GM21825 (cell line): ENCODE results near the gene MLLT3.
"Not testable (repeated sequence)": the region's sequence is repeated elsewhere in the genome, so short reads cannot be mapped to it uniquely, and the experiment has no call there.

ENCODE experiments used
- ATAC-seq: cut with Tn5 transposase; IDR thresholded peaks from one replicate; pipeline ENCODE4 v1.9.1; 2021; ENCODE audit warnings: mild to moderate bottlenecking, moderate library complexity; ENCODE audit not compliant: unreplicated experiment

Gene MLLT3

DNA sequence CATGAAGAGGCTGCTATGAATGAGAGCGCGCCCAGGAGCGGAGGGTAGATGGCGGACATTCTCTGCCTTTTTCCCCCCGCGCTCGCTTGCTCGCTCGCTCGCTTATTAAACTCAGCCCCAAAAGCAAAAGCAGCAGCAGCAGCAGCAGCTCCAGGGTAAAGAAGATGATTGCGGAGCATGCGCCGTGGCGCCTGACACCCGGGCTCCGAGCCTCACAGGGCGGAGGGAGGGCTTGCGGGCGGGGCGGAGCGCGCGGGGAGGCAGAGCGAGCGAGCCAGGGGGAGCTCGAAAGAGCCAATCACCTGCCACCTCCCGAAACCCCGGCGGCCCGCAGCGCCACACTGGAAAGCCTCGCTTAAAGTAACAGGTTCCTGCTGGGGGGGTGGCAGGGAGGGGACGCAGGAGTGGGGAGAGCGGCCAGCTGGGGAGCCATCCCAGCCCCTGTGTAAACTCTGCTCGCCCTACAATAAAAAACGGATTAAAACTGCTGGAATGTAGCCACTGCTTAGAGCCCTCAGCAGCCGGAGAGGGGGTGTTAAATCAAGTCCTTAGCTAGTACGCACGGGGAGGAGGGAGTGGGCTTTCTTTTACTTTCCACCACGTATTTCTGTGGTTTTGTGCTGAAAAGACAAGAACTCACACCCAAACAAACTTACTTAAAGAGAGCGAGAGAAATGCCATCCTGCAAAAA lies at the start of gene MLLT3:
MLLT3 (minus strand) TSS at position 170 of the 691 bp plus-strand sequence.
- peak; percentile 77 for ATAC-seq

DNA sequence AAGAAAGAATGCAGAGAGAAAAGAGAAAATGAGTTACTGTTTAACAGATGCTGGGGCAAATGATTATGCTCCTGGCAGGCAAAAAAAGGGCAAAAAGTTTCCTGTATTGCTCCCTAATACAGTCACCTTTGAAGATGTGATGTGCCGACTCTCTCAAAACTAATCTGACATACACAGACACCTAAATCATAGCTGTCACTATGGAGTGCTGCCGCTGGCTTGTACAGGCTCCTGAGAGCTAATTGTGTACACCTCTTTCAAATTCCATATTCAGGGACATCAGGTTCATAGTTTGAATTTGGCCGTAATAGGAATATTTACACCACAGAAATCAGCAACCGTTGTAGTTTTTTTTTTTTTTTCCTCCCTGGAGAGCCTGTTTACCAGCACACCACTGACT lies 49.3 kb upstream of the MLLT3 start:
- no peak for ATAC-seq

DNA sequence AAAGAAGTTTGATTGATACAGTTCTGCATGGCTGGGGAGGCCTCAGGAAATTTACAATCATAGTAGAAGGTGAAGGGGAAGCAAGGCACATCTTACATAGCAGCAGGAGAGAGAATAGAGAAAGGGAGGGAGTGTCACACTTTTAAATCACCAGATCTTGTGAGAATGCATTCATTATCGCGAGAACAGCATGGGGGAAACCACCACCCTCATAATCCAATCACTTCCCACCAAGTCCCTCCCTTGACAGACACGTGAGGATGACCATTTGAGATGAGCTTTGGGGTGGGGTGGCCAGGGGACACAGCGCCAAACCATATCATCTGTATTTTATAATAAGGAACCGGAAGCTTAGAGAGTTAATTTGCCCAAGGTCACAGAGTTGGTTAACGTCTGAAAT lies 48.1 kb upstream of the MLLT3 start:
- no peak for ATAC-seq

DNA sequence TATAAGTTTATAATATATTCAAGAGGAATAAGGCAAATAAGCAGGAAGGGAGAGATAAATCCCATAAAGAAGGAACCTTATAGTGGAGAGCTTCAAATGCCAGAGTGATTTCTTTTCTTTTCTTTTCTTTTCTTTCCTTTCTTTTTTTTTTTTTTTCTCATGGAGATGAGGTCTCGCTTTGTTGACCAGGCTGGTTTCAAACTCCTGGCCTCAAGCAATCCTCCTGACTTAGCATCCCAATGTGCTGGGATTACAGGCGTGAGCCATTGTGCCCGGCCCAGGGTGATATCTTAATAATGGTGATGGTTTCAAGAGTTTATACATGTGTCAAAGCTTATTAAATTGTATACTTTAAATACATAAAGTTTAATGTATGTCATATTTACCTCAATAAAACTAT lies 42.2 kb upstream of the MLLT3 start:
- no peak for ATAC-seq

DNA sequence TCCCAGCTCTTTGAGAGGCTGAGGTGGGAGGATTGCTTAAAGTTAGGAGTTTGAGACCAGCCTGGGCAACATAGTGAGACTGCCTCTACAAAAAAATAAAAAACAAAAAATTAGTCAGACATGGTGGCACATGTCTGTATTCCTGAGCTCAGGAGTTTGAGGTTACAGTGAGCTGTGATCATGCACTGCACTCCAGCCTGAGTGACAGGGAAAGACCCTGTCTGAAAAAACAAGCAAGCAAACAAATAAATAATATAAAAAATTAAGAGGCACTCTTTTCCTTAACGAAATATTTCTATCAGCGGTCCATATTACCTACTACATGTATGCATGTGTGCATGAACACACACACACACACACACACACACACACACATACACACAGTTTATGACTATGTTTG lies 40.8 kb upstream of the MLLT3 start:
- ATAC-seq = no peak

DNA sequence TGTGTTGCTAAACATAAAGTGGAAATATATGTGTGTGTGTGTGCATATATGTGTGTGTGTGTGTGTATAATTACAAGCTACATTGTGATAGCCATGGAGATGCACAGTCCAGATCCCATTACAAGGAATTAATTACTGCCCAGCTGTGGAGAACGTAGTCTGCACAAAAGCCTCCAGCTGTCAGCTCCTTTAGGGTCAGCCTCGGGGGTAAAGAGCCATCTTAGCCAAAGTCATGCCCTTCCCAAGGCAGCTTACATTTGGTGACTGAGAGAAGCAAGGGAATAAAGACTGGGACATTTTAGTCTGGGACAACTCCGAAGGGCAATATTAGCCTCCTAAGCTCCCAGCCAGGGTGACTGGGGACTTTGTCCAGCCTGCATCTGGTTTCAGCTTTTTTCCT lies 39.9 kb upstream of the MLLT3 start:
- no peak for ATAC-seq

DNA sequence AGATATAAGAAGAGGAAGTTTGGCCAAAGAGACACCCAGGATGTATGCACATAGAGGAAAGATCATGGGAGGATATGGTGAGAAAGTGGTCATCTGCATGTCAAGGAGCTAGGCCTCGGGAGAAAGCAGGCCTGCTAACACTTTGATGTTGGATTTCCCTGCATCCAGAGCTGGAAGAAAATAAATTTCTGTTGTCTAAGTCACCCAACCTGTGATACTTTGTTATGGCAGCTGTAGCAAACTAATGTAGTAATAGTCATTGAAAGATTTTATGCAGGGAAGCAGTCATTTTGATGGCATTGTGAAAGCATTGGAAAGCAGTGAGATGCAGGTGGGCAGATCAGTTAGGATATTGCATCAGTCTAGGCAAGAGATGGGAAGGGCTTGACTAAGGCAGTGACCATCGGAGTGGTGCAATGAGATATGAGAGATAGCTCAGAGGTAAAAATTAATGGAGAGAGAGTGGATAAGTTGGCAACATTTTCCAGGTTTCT lies 37.2 kb upstream of the MLLT3 start:
- no peak for ATAC-seq

DNA sequence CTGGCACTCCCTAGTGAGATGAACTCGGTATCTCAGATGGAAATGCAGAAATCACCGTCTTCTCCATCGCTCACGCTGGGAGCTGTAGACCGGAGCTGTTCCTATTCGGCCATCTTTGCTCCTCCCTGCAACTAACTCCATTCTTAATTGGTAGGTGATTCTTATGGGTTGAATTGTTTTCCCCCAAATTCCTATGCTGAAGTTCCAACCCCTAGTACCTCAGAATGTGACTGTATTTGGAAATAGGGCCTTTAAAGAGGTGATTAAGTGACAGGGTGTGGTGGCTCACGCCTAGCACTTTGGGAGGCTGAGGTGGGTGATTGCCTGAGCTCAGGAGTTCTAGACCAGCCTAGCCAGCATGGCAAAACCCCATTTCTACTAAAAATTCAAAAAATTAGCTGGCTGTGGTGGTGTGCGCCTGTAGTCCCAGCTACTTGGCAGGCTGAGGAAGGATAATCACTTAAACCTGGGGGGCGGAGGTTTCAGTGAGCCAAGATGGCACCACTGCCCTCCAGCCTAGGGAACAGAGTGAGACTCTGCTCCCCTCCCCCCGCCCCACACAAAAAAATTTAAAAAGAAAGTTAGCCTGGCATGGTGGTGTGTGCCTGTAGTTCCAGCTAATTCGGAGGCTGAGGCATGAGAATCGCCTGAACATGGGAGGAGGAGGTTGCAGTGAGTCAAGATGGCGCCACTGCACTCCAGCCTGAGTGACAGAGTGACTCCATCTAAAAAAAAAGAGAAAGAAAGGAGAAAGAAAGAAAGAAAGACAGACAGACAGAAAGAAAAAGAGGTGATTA lies 36.6 kb upstream of the MLLT3 start:
- no peak for ATAC-seq

DNA sequence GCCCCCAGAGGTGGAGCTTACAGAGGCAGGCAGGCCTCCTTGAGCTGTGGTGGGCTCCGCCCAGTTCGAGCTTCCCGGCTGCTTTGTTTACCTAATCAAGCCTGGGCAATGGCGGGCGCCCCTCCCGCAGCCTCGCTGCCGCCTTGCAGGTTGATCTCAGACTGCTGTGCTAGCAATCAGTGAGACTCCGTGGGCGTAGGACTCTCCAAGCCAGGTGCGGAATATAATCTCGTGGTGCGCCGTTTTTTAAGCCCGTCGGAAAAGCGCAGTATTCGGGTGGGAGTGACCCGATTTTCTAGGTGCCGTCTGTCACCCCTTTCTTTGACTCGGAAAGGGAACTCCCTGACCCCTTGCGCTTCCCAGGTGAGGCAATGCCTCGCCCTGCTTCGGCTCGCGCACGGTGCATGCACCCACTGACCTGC lies 36.0 kb upstream of the MLLT3 start:
- not testable (repeated sequence) for ATAC-seq

DNA sequence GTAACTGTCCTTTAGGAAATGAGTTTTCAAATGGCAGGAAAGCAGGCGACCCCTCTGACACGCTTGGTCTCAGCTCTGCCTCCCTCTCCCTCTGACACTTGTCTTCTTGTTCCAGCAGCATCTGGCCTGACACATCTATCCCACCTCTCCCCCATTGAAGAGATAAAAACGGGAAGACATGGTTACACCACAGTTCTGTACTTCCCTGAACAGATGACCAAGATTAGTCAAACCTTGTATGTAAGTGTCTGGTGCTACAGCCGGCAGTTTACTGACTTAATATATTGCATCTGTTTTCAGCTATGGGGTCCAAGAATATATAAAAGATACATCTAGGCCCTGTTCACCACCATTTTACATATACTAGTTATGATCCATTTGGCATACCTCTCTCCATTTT lies 29.6 kb upstream of the MLLT3 start:
- ATAC-seq = no peak

DNA sequence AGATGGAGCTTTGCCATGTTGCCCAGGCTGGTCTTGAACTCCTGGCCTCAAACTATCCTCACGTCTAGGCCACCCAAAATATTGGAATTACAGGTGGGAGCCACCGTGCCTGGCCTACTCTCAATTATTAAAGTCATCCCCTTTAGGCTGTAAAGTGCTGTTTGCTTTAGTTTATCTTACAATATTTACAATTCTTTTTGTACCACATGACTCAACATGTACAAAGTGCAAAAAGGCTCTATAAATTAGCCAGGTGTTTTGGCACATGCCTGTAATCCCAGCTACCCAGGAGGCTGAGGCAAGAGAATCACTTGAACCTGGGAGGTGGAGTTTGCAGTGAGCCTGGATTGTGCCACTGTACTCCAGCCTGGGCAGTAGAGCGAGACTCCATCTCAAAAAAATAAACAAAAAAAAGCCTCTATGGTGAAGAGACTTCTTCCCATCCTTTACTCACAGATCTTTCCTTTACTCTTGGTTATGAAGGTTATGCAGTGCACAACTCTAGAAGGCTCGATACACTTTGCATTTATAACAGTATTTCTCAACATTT lies 28.5 kb upstream of the MLLT3 start:
- ATAC-seq = no peak

DNA sequence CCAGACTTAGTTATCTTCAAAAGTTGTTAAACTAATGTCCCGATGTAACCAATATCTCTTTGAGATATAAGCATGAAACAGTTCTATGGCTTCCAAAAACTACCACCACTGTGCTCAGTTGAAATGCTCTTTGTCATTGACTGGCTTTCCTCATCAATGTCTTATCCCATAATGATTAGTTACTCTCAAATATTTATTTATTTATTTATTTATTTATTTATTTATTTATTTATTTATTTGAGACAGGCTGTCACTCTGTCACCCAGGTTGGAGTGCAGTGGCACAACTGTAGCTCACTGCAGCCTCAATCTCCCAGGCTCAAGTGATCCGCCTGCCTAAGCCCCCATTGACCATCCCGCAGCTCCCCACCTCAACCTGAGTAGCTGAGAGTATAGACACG lies 28.0 kb upstream of the MLLT3 start:
- no peak for ATAC-seq

DNA sequence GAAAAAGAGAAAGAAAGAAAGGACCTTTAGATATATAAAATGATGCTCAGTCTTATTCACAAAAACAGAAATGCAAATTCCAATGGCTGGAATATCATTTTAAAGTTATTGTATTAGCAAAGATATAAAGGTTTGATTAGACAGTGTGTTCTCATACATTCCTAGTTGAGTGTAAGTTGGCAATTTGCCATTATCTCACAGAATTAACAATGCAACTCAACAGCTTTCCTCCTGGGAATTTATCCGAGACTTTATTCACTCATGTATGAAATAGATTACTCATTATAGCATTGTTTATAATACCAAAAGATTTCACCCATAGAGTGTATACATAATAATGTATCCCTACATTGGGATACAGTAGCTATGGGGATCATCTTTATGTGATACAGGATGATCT lies 27.1 kb upstream of the MLLT3 start:
- ATAC-seq = no peak

DNA sequence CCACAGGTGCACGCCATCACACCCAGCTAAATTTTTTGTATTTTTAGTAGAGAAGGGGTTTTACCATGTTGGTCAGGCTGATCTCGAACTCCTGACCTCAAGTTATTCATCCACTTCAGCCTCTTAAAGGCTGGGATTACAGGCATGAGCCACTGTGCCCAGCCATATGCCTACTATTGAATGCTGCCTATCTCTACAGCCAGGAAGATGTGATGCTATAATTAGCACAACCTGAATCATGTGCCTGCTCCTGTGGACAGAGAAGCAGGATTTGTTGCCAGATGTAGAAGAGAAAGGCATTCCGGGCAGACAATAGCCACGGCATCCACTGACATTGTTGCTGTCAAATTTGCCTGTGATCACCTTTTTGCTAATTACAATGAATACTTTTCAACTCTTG lies 24.4 kb upstream of the MLLT3 start:
- ATAC-seq = no peak

DNA sequence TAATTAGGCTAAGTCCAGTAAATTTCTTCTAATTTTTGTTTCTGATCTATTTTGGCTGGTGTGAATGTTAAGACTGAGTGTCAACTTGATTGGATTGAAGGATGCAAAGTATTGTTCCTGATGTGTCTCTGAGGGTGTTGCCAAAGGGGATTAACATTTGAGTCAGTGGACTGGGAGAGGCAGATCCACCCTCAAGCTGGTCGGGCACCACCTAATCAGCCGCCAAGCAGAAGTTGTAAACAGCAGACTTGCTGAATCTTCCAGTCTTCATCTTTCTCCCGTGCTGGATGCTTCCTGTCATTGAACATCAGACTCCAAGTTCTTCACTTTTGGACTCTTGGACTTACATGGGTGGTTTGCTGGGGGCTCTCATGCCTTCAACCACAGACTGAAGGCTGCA lies 21.4 kb upstream of the MLLT3 start:
- ATAC-seq = no peak

DNA sequence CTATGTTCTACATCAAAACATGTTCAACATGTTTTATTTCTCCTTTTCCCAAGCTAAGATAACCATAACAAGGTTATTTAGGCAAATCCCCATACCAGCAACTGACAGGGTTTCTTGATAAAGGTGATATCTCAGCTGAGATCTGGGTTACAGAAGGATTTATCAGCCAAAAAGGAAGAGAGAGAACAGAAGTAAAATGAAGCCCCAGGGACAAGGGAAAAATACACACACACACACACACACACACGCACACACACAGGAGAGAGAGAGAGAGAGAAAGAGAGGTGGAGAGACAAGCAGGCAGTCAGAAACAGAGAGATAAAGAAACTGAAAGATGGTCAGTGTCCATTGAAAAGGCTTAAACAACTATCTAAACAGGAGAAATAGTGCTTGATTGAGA lies 19.7 kb upstream of the MLLT3 start:
- ATAC-seq = no peak

DNA sequence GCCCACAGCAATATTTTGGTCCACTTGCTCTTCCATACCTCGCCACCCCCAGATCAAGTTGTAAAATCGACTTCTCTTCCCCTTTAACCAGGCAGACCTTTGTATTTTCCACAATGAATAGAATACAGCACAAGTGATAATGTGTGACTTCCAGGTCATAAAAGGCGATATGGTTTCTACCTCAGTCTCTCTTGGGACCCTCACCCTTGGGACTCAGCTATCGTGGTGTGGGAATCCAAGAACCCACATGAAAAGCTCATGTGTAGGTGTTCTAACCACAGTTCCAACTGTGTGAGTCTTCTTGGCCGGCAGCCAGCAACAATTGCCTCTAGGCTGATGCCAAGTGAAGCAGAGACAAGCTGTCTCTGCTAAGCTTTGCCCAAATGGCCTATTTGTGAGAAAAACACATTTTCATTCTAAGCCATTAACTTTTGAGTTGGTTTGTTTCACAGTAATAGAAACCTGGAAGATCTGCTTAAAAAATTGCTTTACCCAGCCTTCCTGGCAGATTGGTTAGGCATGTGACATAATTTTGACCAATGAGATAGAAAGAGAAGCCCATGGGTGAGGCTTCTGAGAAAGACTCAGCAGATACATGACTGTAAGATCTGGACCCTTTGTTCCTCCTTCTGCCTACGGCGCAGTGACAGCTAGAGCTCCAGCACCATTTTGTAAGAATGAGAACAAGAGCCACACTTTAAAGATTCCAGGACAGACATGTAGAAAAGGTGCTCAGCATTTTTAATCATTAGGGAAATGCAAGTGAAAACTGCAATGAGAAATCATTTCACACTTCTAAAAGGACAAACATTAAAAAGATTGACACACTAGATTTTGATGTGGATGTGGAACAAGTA lies 18.3 kb upstream of the MLLT3 start:
- ATAC-seq = peak; percentile 84

DNA sequence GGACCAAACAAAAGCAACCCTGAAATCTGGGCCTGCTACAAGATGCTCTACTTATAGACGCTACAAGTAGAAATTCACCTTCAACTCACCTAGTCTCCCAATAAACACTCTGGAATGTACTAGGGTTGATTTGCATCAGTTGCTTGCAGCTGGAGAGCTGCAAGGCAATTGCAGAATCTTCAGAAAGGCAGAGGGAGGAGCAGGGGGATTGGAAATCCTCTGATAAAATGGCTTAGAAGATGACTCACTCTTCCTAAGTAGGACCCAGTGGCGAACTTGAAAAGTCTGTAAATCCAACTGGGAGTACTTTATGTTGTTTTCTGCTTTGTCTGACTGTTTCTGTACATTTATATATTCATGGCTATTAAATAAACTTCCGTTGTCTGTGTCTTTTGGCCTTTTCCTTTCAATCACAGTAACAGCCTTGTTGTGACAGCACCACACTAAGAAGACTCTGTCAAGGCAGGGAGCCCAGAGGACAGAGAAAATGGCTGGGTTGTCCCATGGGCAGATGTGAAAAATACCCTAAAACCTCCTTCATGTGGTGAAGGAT lies 14.7 kb upstream of the MLLT3 start:
- ATAC-seq = no peak

DNA sequence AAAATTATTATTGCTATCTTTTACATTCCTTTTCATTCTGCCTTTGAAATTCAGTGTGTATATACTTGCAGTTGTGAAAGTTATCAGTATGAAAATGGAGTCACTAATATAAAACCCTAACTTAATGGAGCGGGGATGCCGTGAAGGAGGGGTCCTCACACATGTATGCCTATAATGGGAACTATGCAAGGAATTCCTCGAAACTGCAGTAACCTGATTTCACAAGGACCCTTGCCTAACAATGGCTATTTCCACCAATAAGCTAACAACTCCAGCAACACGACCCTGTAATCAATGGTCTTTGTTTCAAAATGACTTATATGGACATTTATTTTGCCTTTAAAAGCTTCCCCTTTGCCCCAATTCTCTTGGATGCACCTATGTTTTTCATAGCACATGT lies 12.6 kb upstream of the MLLT3 start:
- no peak for ATAC-seq

DNA sequence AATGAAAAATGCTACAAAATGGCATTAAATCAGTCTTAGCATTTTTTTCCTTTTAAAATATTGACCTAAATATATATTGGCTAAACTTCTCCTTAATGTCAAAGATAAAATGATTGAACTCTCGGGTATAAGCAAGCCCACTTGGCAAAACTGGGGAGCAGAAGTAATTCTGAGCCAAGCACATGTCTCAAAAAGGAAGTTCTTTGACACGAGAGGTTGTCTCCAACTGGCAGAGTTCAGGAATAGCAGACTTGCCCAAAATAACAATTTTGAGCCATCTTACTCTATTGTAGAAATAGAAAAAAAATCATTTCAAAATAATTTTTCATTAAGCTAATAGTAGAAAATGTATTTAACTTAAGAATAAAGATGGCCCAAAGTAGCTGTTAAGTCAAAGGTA lies 10.4 kb upstream of the MLLT3 start:
- ATAC-seq = no peak
